Activated CD8-positive, alpha-beta memory T cell treated with anti-CD3 and anti-CD28 coated beads, Interleukin-2, amount 50 U/mL, for 24 hours (primary cell): ENCODE measurements around the gene WDR73.

Source experiments
- DNase-seq: peaks from one replicate; pipeline ENCODE4 v3.0.0-alpha.2; 2020; ENCODE audit errors: extremely low read depth

Gene WDR73

GRCh38 chr15:84611631-84612030 is 42.5 kb downstream of the WDR73 start:
- no peak for DNase-seq

GRCh38 chr15:84609818-84610525 is 44.1 kb downstream of the WDR73 start:
- DNase-seq: no peak

- DNase-seq: no peak
These were observed 45.3 kb downstream of the WDR73 start for GRCh38 chr15:84608707-84609284.

- DNase-seq: no peak
These were observed 47.4 kb downstream of the WDR73 start for GRCh38 chr15:84606653-84607120.

- no peak for DNase-seq
These were observed 48.6 kb downstream of the WDR73 start for GRCh38 chr15:84605554-84605882.

GRCh38 chr15:84604826-84605553 is 49.1 kb downstream of the WDR73 start:
- peak; percentile 42 for DNase-seq

- no peak for DNase-seq
These were observed 50.3 kb downstream of the WDR73 start for GRCh38 chr15:84603630-84604379.

GRCh38 chr15:84601555-84601838 is 52.6 kb downstream of the WDR73 start:
- no peak for DNase-seq

GRCh38 chr15:84600687-84601554 is 53.2 kb downstream of the WDR73 start, which contains the start of gene ZSCAN2:
ZSCAN2 (plus strand) TSS chr15:84601009; CDS start chr15:84603928, 2,919 bp downstream.
- DNase-seq: peak; percentile 80

- DNase-seq: no peak
These were observed 53.8 kb downstream of the WDR73 start for GRCh38 chr15:84600331-84600686.

GRCh38 chr15:84599906-84600305 is 54.2 kb downstream of the WDR73 start:
- DNase-seq: no peak

GRCh38 chr15:84598993-84599392 is 55.1 kb downstream of the WDR73 start:
- no peak for DNase-seq

GRCh38 chr15:84598250-84598649 is 55.8 kb downstream of the WDR73 start:
- no peak for DNase-seq

- DNase-seq: no peak
These were observed 56.8 kb downstream of the WDR73 start for GRCh38 chr15:84597296-84597695.

GRCh38 chr15:84595660-84596059 is 58.4 kb downstream of the WDR73 start:
- DNase-seq: no peak

GRCh38 chr15:84594617-84595290 is 59.3 kb downstream of the WDR73 start:
- DNase-seq: no peak

GRCh38 chr15:84591815-84592214 is 62.3 kb downstream of the WDR73 start:
- DNase-seq: no peak

- no peak for DNase-seq
These were observed 63.7 kb downstream of the WDR73 start for GRCh38 chr15:84590406-84590805.
